Activated B cell treated with CpG ODN at 0.5 μM for 24 hours (primary cell): ENCODE data around the gene TP73. TPM values are rescaled to one million over a fixed set of nuclear protein-coding genes. Genes with fewer than 3 reads are reported as not detected.
"Not testable (repeated sequence)": the region's sequence is repeated elsewhere in the genome, so short reads cannot be mapped to it uniquely, and the experiment has no call there.

Experiments used
- ATAC-seq: fragments of 200-7000 bp; cut with Tn5 transposase; one replicate; pipeline ENCODE4 v1.10.0; 2021; ENCODE audit warnings: low read depth, mild to moderate bottlenecking, moderate library complexity
- CTCF ChIA-PET: fragments of 350-600 bp; sonication (Branson Sonifier 250); formaldehyde crosslinking; loops from one replicate; lab custom pipeline; 2021; ENCODE audit warnings: antibody characterized with exemption; lab: Charles Lee
- POLR2A ChIA-PET: fragments of 350-600 bp; sonication (Branson Sonifier 250); formaldehyde crosslinking; loops from one replicate; lab custom pipeline; 2021; ENCODE audit warnings: antibody characterized with exemption; lab: Charles Lee
- DNase-seq: peaks from one replicate; pipeline ENCODE4 v3.0.0; 2022
- H3K27ac Mint-ChIP-seq: one replicate; pipeline ENCODE4 v1.8.0; 2020; ENCODE audit warnings: mixed read lengths
- H3K27me3 Mint-ChIP-seq: one replicate; pipeline ENCODE4 v1.8.0; 2021; ENCODE audit warnings: mixed read lengths
- H3K36me3 Mint-ChIP-seq: one replicate; pipeline ENCODE4 v1.8.0; 2021; ENCODE audit warnings: low read depth, mixed read lengths
- H3K4me1 Mint-ChIP-seq: one replicate; pipeline ENCODE4 v1.8.0; 2021; ENCODE audit warnings: mixed read lengths
- H3K4me3 Mint-ChIP-seq: one replicate; pipeline ENCODE4 v1.8.0; 2020; ENCODE audit warnings: mild to moderate bottlenecking, mixed read lengths
- H3K9me3 Mint-ChIP-seq: one replicate; pipeline ENCODE4 v1.8.0; 2020; ENCODE audit warnings: mixed read lengths
- intact Hi-C: fragments of 100-400 bp; cut with micrococcal nuclease; formaldehyde crosslinking; loops from one replicate; pipeline ENCODE4 v1.15.1; 2024
- total RNA-seq: library from RNA; stranded (reverse); gene quantifications from 2 replicates; pipeline ENCODE4 v1.2.3, GENCODE V29; 2022
- TF ChIP-seq, protein P1 (sequence below): fragments of 200-600 bp; IDR thresholded peaks from one replicate; pipeline ENCODE4 v1.8.0; 2022; ENCODE audit warnings: antibody characterized with exemption, mild to moderate bottlenecking

The TP73 gene
- total RNA-seq, 1 donor from 2014 or later: 2.6 TPM

DNA sequence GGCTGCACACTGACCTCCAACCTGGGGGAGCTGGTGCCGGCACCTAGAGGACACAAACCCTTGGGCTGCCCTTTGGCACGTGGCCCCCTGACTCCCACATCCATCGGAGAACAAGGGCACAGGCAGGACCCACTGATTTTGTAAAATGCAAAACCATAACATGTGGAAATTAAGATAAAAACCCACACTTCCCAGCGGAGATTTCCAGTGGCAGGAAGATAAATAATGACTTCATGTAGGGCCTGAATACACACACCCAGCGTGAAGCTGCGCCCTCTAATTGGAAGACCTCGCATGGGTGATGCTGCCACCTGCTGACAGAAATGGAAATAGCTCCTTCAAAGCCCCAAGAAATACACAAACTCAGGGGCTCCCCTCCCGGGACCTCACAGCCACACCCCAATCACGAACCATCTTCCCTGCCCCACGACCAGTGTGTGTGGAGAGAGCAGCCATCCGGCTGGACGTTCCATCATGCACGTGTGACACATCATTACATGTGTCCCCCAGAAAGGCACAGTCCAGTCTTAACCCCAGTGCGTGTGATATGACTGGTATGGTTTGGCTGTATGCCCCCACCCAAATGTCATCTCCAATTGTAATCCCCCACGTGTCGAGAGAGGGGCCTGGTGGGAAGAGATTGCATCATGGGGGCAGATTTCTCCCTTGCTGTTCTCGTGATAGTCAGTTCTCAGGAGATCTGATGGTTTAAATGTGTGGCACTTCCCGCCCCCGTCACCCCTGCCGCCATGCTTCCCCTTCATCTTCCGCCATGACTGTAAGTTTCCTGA is 33.2 kb upstream of the TP73 start:
- Mint-ChIP-seq H3K27ac (no peak overlapping the region), H3K36me3 (no peaks in the 10 kb centered on the region), H3K9me3 (no peaks in the 10 kb centered on the region), H3K27me3 (peaks cover under 1% of the 10 kb centered on the region), H3K4me1 (peaks cover 38% of the 10 kb centered on the region), H3K4me3 (peak overlapping the region; percentile 73)
- DNase-seq (peak; percentile 51), ATAC-seq (peak; percentile 96)
- ChIA-PET CTCF (interaction anchor here (0.7 to 4.3 kb wide), 15 partner anchors 10 to 1203 kb away, joined by 3 to 46 read pairs (median 5); no protein-coding TSS in a partner anchor), POLR2A (interaction anchor here (0.7 to 1.7 kb wide), 2 partner anchors 47 to 166 kb away, joined by 3 to 5 read pairs; no protein-coding TSS in a partner anchor)
- TF ChIP-seq, protein P1, sequence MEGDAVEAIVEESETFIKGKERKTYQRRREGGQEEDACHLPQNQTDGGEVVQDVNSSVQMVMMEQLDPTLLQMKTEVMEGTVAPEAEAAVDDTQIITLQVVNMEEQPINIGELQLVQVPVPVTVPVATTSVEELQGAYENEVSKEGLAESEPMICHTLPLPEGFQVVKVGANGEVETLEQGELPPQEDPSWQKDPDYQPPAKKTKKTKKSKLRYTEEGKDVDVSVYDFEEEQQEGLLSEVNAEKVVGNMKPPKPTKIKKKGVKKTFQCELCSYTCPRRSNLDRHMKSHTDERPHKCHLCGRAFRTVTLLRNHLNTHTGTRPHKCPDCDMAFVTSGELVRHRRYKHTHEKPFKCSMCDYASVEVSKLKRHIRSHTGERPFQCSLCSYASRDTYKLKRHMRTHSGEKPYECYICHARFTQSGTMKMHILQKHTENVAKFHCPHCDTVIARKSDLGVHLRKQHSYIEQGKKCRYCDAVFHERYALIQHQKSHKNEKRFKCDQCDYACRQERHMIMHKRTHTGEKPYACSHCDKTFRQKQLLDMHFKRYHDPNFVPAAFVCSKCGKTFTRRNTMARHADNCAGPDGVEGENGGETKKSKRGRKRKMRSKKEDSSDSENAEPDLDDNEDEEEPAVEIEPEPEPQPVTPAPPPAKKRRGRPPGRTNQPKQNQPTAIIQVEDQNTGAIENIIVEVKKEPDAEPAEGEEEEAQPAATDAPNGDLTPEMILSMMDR: no peak
- intact Hi-C loops: loop anchor here (1.0 kb wide), 4 partner anchors 54 to 166 kb away; no protein-coding TSS in a partner anchor

DNA sequence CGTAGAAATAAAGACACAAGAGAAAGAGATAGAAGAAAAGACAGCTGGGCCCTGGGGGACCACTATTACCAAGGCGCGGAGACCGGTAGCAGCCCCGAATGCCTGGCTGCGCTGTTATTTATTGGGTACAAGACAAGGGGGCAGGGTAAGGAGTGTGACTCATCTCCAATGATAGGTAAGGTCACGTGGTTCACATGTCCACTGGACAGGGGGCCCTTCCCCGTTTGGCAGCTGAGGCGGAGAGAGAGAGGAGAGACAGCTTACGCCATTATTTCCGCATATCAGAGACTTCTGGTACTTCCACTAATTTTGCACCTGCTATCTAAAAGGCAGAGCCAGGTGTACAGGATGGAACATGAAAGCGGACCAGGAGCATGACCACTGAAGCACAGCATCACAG is 31.6 kb upstream of the TP73 start:
- DNase-seq: no peak
- intact Hi-C loops: loop anchor here (10.0 kb wide), 1 partner anchor 976 kb away; no protein-coding TSS in a partner anchor
- Mint-ChIP-seq H3K9me3 (no peaks in the 10 kb centered on the region), H3K27me3 (no peaks in the 10 kb centered on the region), H3K36me3 (peaks cover 5% of the 10 kb centered on the region), H3K4me3 (peak overlapping the region; percentile 19), H3K27ac (no peak overlapping the region), H3K4me1 (peaks cover 47% of the 10 kb centered on the region)
- ChIA-PET CTCF (interaction anchor here (0.9 to 4.3 kb wide), 9 partner anchors 8 to 168 kb away, joined by 3 to 46 read pairs (median 10); no protein-coding TSS in a partner anchor), POLR2A (no interaction called here)
- TF ChIP-seq, protein P1: no peak
- ATAC-seq: no peak

DNA sequence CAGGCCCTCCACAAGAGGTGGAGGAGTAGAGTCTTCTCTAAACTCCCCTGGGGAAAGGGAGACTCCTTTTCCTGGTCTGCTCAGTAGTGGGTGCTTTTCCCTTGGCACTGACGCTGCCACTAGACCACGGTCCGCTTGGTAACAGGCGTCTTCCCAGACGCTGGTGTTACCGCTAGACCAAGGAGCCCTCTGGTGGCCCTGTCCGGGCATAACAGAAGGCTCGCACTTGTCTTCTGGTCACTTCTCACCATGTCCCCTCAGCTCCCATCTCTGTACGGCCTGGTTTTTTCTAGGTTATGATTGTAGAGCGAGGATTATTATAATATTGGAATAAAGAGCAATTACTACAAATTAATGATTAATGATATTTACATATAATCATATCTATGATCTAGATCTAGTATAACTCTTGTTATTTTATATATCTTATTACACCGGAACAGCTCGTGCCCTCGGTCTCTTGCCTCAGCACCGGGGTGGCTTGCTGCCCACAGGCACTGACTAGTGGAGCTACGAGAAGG is 31.1 kb upstream of the TP73 start:
- POLR2A ChIA-PET, H3K36me3 Mint-ChIP-seq, ATAC-seq, DNase-seq, H3K9me3 Mint-ChIP-seq, H3K4me3 Mint-ChIP-seq, H3K27me3 Mint-ChIP-seq, H3K27ac Mint-ChIP-seq: not testable (repeated sequence)
- peaks cover 52% of the 10 kb centered on the region for H3K4me1 Mint-ChIP-seq
- CTCF ChIA-PET: interaction anchor here (1.1 to 4.3 kb wide), 7 partner anchors 27 to 169 kb away, joined by 5 to 46 read pairs (median 10); no protein-coding TSS in a partner anchor
- intact Hi-C loops: loop anchor here (10.0 kb wide), 1 partner anchor 976 kb away; no protein-coding TSS in a partner anchor

DNA sequence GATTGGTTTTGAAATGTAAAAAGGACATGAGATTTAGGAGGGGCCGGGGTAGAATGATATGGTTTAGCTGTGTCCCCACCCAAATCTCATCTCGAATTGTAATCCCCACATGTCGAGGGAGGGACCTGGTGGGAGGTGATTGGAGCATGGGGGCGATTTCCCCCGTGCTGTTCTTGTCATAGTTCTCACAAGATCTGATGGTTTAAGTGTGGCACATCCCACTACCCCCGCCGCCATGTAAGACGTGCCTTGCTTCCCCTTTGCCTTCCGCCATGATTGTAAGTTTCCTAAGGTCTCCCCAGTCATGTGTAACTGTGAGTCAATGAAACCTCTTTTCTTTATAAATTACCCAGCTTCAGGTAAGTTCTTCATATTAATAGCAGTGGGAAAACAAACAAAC is 30.2 kb upstream of the TP73 start:
- peaks cover 53% of the 10 kb centered on the region for H3K4me1 Mint-ChIP-seq
- POLR2A ChIA-PET, ATAC-seq, DNase-seq, H3K27ac Mint-ChIP-seq, H3K9me3 Mint-ChIP-seq, H3K36me3 Mint-ChIP-seq, H3K4me3 Mint-ChIP-seq, H3K27me3 Mint-ChIP-seq: not testable (repeated sequence)
- CTCF ChIA-PET: interaction anchor here (1.1 to 4.3 kb wide), 4 partner anchors 27 to 169 kb away, joined by 5 to 46 read pairs (median 28); no protein-coding TSS in a partner anchor
- intact Hi-C loops: loop anchor here (10.0 kb wide), 1 partner anchor 977 kb away; no protein-coding TSS in a partner anchor

DNA sequence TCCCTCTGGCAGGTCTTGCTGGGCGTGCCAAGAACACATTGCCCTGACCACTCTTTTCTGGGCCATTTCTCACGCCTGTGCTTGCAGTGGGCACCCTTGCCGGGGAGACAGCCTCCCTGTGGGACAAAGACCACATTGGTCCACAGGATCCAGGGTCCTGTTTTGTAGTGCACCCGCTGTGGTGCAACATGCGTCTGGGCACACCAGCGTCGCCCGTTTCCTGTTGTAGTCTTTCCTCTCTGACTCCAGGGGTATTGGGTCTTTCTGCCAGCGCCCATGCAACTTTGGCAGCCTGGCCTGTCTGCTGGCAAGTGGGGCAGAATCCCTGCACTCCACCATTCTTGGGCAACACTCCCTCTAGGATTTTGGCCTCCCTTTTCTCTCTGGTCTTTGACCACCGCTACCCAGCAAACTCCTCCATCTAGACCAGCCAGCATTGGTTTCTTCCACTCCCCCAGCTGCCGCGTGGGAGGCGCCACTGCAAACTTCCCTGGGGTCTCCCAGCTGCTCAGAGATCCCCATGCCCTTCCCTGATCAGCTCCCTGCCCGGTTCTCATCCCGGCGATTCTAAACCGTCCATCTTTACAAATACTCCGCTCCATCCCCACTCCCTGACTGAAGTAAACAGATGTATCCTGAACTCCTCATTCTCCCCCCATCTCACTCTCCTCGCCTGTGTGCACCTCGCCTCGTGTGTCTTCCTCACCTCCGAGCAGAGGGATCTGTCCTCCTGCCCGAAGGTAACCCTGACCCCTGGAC is 28.7 kb upstream of the TP73 start:
- TF ChIP-seq, protein P1: no peak
- Mint-ChIP-seq H3K27ac (no peak overlapping the region), H3K4me3 (peak overlapping the region; percentile 95), H3K9me3 (no peaks in the 10 kb centered on the region), H3K4me1 (peaks cover 53% of the 10 kb centered on the region), H3K27me3 (no peaks in the 10 kb centered on the region), H3K36me3 (peaks cover 21% of the 10 kb centered on the region)
- DNase-seq (no peak), ATAC-seq (no peak)
- POLR2A ChIA-PET: interaction anchor here (0.6 kb wide), 1 partner anchor 54 kb away, joined by 3 read pairs; no protein-coding TSS in a partner anchor
- CTCF ChIA-PET: no interaction called here
- intact Hi-C loops: loop anchor here (1.0 to 10.0 kb wide), 4 partner anchors 27 to 979 kb away; partner anchors contain the start of genes LRRC47 and WRAP73
